ENCODE measurements around the gene CTSZ. TPM values are rescaled to one million over a fixed set of nuclear protein-coding genes. Genes with fewer than 3 reads are reported as not detected.

The CTSZ gene
- total RNA-seq, 1 donor from 2014 or later = 131 TPM

- no peak overlapping the region for H3K27ac ChIP-seq (replicated peaks)
- intact Hi-C loops (cut with micrococcal nuclease) = no loop called here
- TF ChIP-seq, protein P1, sequence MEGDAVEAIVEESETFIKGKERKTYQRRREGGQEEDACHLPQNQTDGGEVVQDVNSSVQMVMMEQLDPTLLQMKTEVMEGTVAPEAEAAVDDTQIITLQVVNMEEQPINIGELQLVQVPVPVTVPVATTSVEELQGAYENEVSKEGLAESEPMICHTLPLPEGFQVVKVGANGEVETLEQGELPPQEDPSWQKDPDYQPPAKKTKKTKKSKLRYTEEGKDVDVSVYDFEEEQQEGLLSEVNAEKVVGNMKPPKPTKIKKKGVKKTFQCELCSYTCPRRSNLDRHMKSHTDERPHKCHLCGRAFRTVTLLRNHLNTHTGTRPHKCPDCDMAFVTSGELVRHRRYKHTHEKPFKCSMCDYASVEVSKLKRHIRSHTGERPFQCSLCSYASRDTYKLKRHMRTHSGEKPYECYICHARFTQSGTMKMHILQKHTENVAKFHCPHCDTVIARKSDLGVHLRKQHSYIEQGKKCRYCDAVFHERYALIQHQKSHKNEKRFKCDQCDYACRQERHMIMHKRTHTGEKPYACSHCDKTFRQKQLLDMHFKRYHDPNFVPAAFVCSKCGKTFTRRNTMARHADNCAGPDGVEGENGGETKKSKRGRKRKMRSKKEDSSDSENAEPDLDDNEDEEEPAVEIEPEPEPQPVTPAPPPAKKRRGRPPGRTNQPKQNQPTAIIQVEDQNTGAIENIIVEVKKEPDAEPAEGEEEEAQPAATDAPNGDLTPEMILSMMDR (IDR thresholded peaks at IDR 0.05; ENCODE audit: borderline replicate concordance) = no peak
- DNase-seq = no peak
- H3K9me3 ChIP-seq (replicated peaks) = no peaks in the 10 kb centered on the region
- no peak overlapping the region for H3K4me3 ChIP-seq
- no peaks in the 10 kb centered on the region for H3K27me3 ChIP-seq (ENCODE audit: low read depth)
- peaks cover 52% of the 10 kb centered on the region for H3K36me3 ChIP-seq
- H3K4me1 ChIP-seq = peaks cover 27% of the 10 kb centered on the region
Measured at GRCh38 chr20:59022754-59023153, 15.7 kb upstream of the CTSZ start.

DNA sequence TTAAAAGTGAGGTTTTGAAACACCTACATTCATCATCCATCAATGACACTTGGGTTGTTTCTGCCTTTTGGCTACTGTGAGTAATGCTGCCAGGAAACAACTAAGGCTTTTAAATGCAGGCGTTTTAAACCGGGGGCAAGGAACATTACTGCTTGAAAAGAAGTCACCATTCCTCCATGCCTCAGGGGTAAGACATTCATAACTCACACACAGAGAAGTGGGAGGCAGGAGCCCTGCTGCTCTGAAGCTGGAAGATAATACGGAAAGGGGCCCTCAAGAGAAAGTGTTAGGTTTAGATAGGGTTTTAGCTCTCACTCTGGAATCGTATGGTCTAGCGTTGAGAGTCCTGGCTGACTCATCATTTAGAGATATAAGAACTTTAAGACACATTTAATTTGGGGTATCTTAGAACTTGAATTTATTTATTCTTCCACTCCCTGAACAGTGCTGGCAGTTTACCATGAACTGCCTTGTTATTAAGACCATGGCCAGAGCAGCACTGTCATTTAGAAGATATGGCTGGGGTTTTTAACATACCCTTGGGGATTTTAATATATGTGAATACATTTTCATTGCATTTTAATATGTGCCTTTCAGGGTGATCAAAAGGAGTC lies 14.0 kb upstream of the CTSZ start:
- H3K27ac ChIP-seq (replicated peaks) = no peak overlapping the region
- H3K9me3 ChIP-seq (replicated peaks) = no peaks in the 10 kb centered on the region
- peaks cover 42% of the 10 kb centered on the region for H3K36me3 ChIP-seq
- intact Hi-C loops (cut with micrococcal nuclease) = no loop called here
- TF ChIP-seq, protein P1 (IDR thresholded peaks at IDR 0.05; ENCODE audit: borderline replicate concordance) = no peak
- no peak overlapping the region for H3K4me3 ChIP-seq
- H3K4me1 ChIP-seq = peaks cover 32% of the 10 kb centered on the region
- H3K27me3 ChIP-seq (ENCODE audit: low read depth) = no peaks in the 10 kb centered on the region
- no peak for DNase-seq

DNA sequence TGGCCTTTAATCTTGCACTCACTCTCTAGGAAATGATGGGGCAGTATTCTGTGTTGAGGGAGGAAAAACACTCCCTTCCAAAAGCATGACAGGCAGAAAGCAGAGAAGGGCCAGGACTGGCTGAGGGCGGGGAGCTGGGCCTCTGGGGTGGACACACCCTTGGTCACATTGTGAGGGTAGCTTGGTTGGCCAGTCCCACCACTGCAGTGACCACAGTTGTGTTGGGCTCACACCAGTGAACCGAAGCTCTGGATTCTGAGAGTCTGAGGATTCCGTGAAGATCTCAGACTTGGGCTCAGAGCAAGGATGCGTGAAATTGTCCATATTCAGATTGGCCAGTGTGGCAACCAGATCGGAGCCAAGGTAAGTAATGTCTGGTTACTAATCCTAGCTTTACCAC lies 12.2 kb upstream of the CTSZ start, which contains the start of gene TUBB1:
TSS of gene TUBB1 (plus strand) at position 213 of the 400 bp plus-strand sequence. CDS start at position 307, 94 bp downstream.
- DNase-seq = no peak
- TF ChIP-seq, protein P1 (IDR thresholded peaks at IDR 0.05; ENCODE audit: borderline replicate concordance) = no peak
- Histone ChIP-seq H3K27ac (replicated peaks) (no peak within 1 kb of the TSS), H3K9me3 (replicated peaks) (no peaks in the 10 kb centered on the region), H3K4me3 (no peak within 1 kb of the TSS), H3K36me3 (peaks cover 24% of the 10 kb centered on the region), H3K4me1 (peaks cover 32% of the 10 kb centered on the region), H3K27me3 (ENCODE audit: low read depth) (no peaks in the 10 kb centered on the region)
- intact Hi-C loops (cut with micrococcal nuclease) = no loop called here

DNA sequence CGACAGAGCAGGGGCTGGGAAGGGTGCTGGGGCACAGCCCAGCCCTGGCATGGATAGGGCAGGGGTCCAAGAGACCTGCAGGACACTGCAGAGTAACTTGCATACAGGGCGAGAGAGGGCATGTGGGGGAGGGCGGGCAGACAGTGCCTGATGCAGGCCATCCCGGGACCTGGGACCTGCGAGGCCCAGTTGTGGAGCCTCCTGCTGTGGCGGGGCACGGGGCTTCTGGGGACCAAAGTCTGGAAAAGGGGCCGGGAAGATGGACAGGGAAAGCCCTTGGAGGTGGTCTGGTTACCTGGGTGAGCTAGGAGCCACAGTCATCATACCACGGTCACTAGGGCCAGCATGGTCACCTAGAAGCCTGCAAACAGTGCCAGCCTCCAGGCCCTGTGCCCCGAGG lies 11.8 kb upstream of the CTSZ start:
- Histone ChIP-seq H3K27me3 (ENCODE audit: low read depth) (no peaks in the 10 kb centered on the region), H3K4me3 (no peak overlapping the region), H3K4me1 (peaks cover 34% of the 10 kb centered on the region), H3K27ac (replicated peaks) (no peak overlapping the region), H3K9me3 (replicated peaks) (no peaks in the 10 kb centered on the region), H3K36me3 (peaks cover 20% of the 10 kb centered on the region)
- intact Hi-C loops (cut with micrococcal nuclease) = no loop called here
- no peak for DNase-seq
- TF ChIP-seq, protein P1 (IDR thresholded peaks at IDR 0.05; ENCODE audit: borderline replicate concordance) = no peak

GRCh38 chr20:59017493-59018231 lies 10.6 kb upstream of the CTSZ start:
- intact Hi-C loops (cut with micrococcal nuclease) = no loop called here
- no peak overlapping the region for H3K4me3 ChIP-seq
- peak overlapping the region; percentile 63 for H3K27ac ChIP-seq (replicated peaks)
- H3K9me3 ChIP-seq (replicated peaks) = no peaks in the 10 kb centered on the region
- no peak for DNase-seq
- TF ChIP-seq, protein P1 (IDR thresholded peaks at IDR 0.05; ENCODE audit: borderline replicate concordance) = no peak
- H3K27me3 ChIP-seq (ENCODE audit: low read depth) = no peaks in the 10 kb centered on the region
- H3K4me1 ChIP-seq = peaks cover 34% of the 10 kb centered on the region
- peaks cover 8% of the 10 kb centered on the region for H3K36me3 ChIP-seq

All from left ventricle myocardium inferior (tissue), 1 donor.